GM18909 (cell line): Measurements from ENCODE around the gene ANKLE2.
"Not testable (repeated sequence)": the region's sequence is repeated elsewhere in the genome, so short reads cannot be mapped to it uniquely, and the experiment has no call there.

Source experiments
- ATAC-seq: cut with Tn5 transposase; IDR thresholded peaks from one replicate; pipeline ENCODE4 v1.9.1; 2021; ENCODE audit warnings: mild to moderate bottlenecking; ENCODE audit not compliant: unreplicated experiment, poor library complexity

ANKLE2 gene

GRCh38 chr12:132695431-132695830, 66.2 kb downstream of the ANKLE2 start:
- no peak for ATAC-seq

GRCh38 chr12:132694888-132695287, 66.7 kb downstream of the ANKLE2 start:
- ATAC-seq, result not testable (repeated sequence)

- not testable (repeated sequence) for ATAC-seq
Measured at GRCh38 chr12:132692030-132692429, 69.6 kb downstream of the ANKLE2 start.

GRCh38 chr12:132690112-132690511, 71.5 kb downstream of the ANKLE2 start:
- no peak for ATAC-seq

- ATAC-seq, result no peak
Measured at GRCh38 chr12:132689227-132689626, 72.4 kb downstream of the ANKLE2 start.

GRCh38 chr12:132687211-132688164, 74.1 kb downstream of the ANKLE2 start, which contains the start of the genes POLE and PXMP2:
Gene POLE, minus strand, starts transcription at chr12:132687342. Its CDS starts 27 bp downstream, at chr12:132687315.
Gene PXMP2, plus strand, starts transcription at chr12:132687587. Its CDS starts 84 bp downstream, at chr12:132687671.
- peak; percentile 89 for ATAC-seq

- peak; percentile 28 for ATAC-seq
Measured at GRCh38 chr12:132686825-132687210, 74.8 kb downstream of the ANKLE2 start.

GRCh38 chr12:132685400-132685799, 76.2 kb downstream of the ANKLE2 start:
- ATAC-seq, result no peak

- ATAC-seq, result no peak
Measured at GRCh38 chr12:132677492-132677891, 84.1 kb downstream of the ANKLE2 start.

GRCh38 chr12:132675757-132676432, 85.7 kb downstream of the ANKLE2 start:
- ATAC-seq, result no peak
